ENCODE measurements around the gene MYL7. TPM values are rescaled to one million over a fixed set of nuclear protein-coding genes. Genes with fewer than 3 reads are reported as not detected.

Gene MYL7
- total and polyA plus RNA-seq, 9 of the 15 experiments (the other 6 are each of a cell fraction or from before 2014, with no cell fraction given), result not detected

DNA sequence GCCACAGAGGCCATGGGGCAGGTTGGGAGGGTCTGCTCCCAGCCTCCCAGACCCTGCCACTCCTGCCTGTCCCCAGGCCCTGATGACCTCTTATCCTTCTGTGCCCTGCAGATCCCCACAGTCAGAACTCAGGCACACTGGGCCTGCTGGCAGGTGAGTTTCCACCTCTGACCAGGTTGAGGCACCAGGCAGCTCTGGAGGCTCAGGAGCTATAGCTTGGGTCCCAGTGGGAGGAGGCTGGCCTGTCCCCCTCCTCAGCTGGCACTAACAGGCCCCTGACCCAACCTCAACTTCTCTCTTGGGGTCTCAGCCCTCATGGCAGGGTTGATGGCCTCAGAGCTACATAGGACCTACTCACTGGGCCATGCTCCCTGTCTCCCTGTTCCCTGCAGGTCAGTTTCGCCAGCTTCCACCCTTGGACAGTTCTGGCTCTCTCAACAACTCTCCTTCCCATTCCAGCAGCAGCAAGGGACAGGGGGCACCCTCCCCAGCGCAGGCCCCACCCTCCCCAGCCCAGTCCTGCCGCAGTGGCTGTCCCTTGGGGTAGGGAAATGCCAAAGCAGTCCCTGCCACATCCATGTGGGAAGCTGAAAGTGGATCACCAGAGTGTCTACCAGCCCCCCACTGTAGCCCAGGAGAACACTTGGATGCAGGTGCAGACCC is 39.7 kb downstream of the MYL7 start (continued):
- TF ChIP-seq, protein P1, sequence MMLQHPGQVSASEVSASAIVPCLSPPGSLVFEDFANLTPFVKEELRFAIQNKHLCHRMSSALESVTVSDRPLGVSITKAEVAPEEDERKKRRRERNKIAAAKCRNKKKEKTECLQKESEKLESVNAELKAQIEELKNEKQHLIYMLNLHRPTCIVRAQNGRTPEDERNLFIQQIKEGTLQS (IDR thresholded peaks at IDR 0.05), result no peak
- TF ChIP-seq, protein P1 (CRISPR knock-in tag; conservative IDR thresholded peaks at IDR 0.05), result no peak
- TF ChIP-seq ETV6 (IDR thresholded peaks at IDR 0.05; ENCODE audit: borderline replicate concordance in 1 of 2, low read depth in 2 of 2, low read length in 1 of 2) (no peak), ETV6 (CRISPR knock-in tag; IDR thresholded peaks at IDR 0.05; ENCODE audit: borderline replicate concordance) (no peak), NFATC3 (IDR thresholded peaks at IDR 0.05) (no peak), NEUROD1 (IDR thresholded peaks at IDR 0.05; ENCODE audit: borderline replicate concordance, low read depth, low read length, partially characterized antibody) (no peak)
- TF ChIP-seq, protein P2, sequence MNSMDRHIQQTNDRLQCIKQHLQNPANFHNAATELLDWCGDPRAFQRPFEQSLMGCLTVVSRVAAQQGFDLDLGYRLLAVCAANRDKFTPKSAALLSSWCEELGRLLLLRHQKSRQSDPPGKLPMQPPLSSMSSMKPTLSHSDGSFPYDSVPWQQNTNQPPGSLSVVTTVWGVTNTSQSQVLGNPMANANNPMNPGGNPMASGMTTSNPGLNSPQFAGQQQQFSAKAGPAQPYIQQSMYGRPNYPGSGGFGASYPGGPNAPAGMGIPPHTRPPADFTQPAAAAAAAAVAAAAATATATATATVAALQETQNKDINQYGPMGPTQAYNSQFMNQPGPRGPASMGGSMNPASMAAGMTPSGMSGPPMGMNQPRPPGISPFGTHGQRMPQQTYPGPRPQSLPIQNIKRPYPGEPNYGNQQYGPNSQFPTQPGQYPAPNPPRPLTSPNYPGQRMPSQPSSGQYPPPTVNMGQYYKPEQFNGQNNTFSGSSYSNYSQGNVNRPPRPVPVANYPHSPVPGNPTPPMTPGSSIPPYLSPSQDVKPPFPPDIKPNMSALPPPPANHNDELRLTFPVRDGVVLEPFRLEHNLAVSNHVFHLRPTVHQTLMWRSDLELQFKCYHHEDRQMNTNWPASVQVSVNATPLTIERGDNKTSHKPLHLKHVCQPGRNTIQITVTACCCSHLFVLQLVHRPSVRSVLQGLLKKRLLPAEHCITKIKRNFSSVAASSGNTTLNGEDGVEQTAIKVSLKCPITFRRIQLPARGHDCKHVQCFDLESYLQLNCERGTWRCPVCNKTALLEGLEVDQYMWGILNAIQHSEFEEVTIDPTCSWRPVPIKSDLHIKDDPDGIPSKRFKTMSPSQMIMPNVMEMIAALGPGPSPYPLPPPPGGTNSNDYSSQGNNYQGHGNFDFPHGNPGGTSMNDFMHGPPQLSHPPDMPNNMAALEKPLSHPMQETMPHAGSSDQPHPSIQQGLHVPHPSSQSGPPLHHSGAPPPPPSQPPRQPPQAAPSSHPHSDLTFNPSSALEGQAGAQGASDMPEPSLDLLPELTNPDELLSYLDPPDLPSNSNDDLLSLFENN (IDR thresholded peaks at IDR 0.05; ENCODE audit: low read depth in 2 of 2, low read length in 2 of 2), result no peak
